Chondrocyte (in vitro differentiated cells): Measurements from ENCODE around the gene CDC42EP3. TPM values are rescaled to one million over a fixed set of nuclear protein-coding genes. Genes with fewer than 3 reads are reported as not detected.

ENCODE experiments used
- DNase-seq: peaks from one replicate; pipeline ENCODE4 v3.0.0; 2021; ENCODE audit warnings: mixed read lengths, low spot score
- H3K27ac Mint-ChIP-seq: one replicate; pipeline ENCODE4 v1.8.0; 2021; ENCODE audit warnings: mild to moderate bottlenecking, moderate library complexity, mixed read lengths; ENCODE audit not compliant: unreplicated experiment
- H3K27me3 Mint-ChIP-seq: 2 replicates; pipeline ENCODE4 v1.8.0; 2021; ENCODE audit warnings: low read depth, mixed read lengths
- H3K36me3 Mint-ChIP-seq: 2 replicates; pipeline ENCODE4 v1.8.0; 2021; ENCODE audit warnings: low read depth, mixed read lengths
- H3K4me1 Mint-ChIP-seq: 2 replicates; pipeline ENCODE4 v1.8.0; 2021; ENCODE audit warnings: low read depth, mild to moderate bottlenecking, mixed read lengths
- H3K4me3 Mint-ChIP-seq: one replicate; pipeline ENCODE4 v1.8.0; 2021; ENCODE audit warnings: mild to moderate bottlenecking, moderate library complexity, mixed read lengths; ENCODE audit not compliant: unreplicated experiment
- H3K9me3 Mint-ChIP-seq: 2 replicates; pipeline ENCODE4 v1.8.0; 2021; ENCODE audit warnings: low read depth, mixed read lengths
- total RNA-seq: library from RNA; stranded (reverse); gene quantifications from 3 replicates; pipeline ENCODE4 v1.2.1, GENCODE V29; 2021
- TF ChIP-seq, protein P1 (sequence below): fragments of 200-600 bp; sonication (generic); IDR thresholded peaks from 2 replicates; pipeline ENCODE4 v1.5.0; 2021; ENCODE audit warnings: antibody characterized with exemption, mild to moderate bottlenecking, moderate library complexity

The CDC42EP3 gene
- total RNA-seq, 1 donor from 2014 or later = 91.2 TPM

- no peaks in the 10 kb centered on the region for H3K9me3 Mint-ChIP-seq
- no peak overlapping the region for H3K27ac Mint-ChIP-seq
- DNase-seq = no peak
- no peaks in the 10 kb centered on the region for H3K36me3 Mint-ChIP-seq
- H3K27me3 Mint-ChIP-seq = no peaks in the 10 kb centered on the region
- TF ChIP-seq, protein P1, sequence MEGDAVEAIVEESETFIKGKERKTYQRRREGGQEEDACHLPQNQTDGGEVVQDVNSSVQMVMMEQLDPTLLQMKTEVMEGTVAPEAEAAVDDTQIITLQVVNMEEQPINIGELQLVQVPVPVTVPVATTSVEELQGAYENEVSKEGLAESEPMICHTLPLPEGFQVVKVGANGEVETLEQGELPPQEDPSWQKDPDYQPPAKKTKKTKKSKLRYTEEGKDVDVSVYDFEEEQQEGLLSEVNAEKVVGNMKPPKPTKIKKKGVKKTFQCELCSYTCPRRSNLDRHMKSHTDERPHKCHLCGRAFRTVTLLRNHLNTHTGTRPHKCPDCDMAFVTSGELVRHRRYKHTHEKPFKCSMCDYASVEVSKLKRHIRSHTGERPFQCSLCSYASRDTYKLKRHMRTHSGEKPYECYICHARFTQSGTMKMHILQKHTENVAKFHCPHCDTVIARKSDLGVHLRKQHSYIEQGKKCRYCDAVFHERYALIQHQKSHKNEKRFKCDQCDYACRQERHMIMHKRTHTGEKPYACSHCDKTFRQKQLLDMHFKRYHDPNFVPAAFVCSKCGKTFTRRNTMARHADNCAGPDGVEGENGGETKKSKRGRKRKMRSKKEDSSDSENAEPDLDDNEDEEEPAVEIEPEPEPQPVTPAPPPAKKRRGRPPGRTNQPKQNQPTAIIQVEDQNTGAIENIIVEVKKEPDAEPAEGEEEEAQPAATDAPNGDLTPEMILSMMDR = no peak
- H3K4me1 Mint-ChIP-seq = peaks cover 36% of the 10 kb centered on the region
- H3K4me3 Mint-ChIP-seq = no peak overlapping the region
These were observed 41.9 kb downstream of the CDC42EP3 start for GRCh38 chr2:37629529-37629928.

- Mint-ChIP-seq H3K9me3 (no peaks in the 10 kb centered on the region), H3K4me1 (peaks cover 52% of the 10 kb centered on the region), H3K4me3 (no peak overlapping the region), H3K27ac (no peak overlapping the region), H3K27me3 (no peaks in the 10 kb centered on the region), H3K36me3 (no peaks in the 10 kb centered on the region)
- no peak for DNase-seq
- TF ChIP-seq, protein P1 = no peak
These were observed 43.7 kb downstream of the CDC42EP3 start for GRCh38 chr2:37627710-37628109.

DNA sequence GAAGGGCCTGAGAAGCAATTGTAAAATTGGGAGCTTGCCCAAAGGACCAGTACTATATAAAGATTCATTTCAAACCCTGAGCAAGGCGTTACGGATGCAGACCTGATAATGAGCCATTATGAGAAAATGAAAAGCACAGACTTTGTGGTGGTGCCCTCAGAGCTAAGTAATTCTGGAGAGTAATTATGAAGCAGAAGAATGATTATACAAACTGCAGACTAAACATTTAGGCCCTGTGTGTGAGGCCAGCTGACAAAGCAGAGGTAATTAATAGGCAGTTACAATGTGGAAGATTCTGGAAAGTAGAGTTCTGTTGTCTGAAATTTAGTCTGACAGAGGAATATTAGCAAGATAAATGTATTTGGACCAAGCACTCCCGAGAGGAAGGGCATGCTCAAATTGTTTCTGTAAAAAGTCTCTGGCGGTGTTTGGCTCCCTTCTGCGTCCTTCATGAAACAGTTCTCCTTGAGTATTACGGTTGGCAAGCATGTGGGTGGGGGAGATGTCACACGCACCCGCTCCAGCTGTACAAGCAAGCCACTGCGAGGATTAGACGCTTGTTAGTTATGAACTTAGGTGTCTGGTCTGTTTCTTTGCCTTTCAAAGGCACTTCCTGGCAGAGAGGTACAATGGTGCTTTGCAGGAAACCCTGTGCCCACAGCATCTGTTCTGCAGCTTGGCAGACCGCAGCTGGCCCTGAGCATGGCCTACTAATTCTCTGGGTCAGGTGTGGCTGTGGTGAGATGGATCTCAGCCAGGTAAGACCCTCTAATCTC is 45.5 kb downstream of the CDC42EP3 start:
- H3K27ac Mint-ChIP-seq = peak overlapping the region; percentile 39
- H3K4me3 Mint-ChIP-seq = no peak overlapping the region
- H3K4me1 Mint-ChIP-seq = peaks cover 48% of the 10 kb centered on the region
- TF ChIP-seq, protein P1 = no peak
- no peaks in the 10 kb centered on the region for H3K36me3 Mint-ChIP-seq
- no peak for DNase-seq
- no peaks in the 10 kb centered on the region for H3K9me3 Mint-ChIP-seq
- no peaks in the 10 kb centered on the region for H3K27me3 Mint-ChIP-seq

DNA sequence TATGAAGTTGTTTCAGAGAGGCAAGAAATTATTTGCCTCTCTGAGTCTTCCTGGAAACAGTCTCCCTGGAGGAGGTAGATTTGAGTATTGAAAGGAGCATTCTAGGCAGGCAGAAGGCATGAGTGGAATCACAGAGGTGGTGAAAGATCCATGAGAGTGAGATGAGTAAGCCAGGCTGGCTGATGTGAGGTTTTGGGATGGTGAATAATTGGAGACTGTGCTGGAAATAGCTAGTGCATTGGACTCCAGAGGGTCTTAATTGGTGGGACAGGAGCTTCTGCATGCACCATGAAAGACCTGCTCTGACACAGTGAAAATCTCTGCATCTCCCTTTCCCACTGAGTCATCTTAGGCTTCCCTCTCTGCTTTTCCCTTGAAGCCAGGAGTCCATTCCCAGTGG is 46.3 kb downstream of the CDC42EP3 start:
- DNase-seq = no peak
- H3K4me3 Mint-ChIP-seq = no peak overlapping the region
- no peaks in the 10 kb centered on the region for H3K27me3 Mint-ChIP-seq
- TF ChIP-seq, protein P1 = no peak
- peak overlapping the region; percentile 90 for H3K27ac Mint-ChIP-seq
- no peaks in the 10 kb centered on the region for H3K36me3 Mint-ChIP-seq
- peaks cover 42% of the 10 kb centered on the region for H3K4me1 Mint-ChIP-seq
- H3K9me3 Mint-ChIP-seq = no peaks in the 10 kb centered on the region

GRCh38 chr2:37623971-37624900 is 47.2 kb downstream of the CDC42EP3 start:
- H3K27ac Mint-ChIP-seq = peak overlapping the region; percentile 90
- H3K4me1 Mint-ChIP-seq = peaks cover 40% of the 10 kb centered on the region
- no peak for DNase-seq
- H3K27me3 Mint-ChIP-seq = no peaks in the 10 kb centered on the region
- H3K9me3 Mint-ChIP-seq = no peaks in the 10 kb centered on the region
- TF ChIP-seq, protein P1 = no peak
- H3K36me3 Mint-ChIP-seq = no peaks in the 10 kb centered on the region
- H3K4me3 Mint-ChIP-seq = no peak overlapping the region
